RPMI7951 (cell line): ENCODE results near the gene PLCD3. TPM values are rescaled to one million over a fixed set of nuclear protein-coding genes. Genes with fewer than 3 reads are reported as not detected.

ENCODE experiments used
- DNase-seq: peaks from one replicate; pipeline ENCODE4 v3.0.0-alpha.2; 2012; ENCODE audit warnings: low read depth
- total RNA-seq: library from RNA; depleted of rRNA; stranded (reverse); fragments of >200 nt; shearing (Covaris generic); gene quantifications from 2 replicates; pipeline ENCODE4 v1.2.3, GENCODE V29; 2014

PLCD3 gene
- total RNA-seq, 1 experiment from 2014 or later, result 15.3 TPM

DNA sequence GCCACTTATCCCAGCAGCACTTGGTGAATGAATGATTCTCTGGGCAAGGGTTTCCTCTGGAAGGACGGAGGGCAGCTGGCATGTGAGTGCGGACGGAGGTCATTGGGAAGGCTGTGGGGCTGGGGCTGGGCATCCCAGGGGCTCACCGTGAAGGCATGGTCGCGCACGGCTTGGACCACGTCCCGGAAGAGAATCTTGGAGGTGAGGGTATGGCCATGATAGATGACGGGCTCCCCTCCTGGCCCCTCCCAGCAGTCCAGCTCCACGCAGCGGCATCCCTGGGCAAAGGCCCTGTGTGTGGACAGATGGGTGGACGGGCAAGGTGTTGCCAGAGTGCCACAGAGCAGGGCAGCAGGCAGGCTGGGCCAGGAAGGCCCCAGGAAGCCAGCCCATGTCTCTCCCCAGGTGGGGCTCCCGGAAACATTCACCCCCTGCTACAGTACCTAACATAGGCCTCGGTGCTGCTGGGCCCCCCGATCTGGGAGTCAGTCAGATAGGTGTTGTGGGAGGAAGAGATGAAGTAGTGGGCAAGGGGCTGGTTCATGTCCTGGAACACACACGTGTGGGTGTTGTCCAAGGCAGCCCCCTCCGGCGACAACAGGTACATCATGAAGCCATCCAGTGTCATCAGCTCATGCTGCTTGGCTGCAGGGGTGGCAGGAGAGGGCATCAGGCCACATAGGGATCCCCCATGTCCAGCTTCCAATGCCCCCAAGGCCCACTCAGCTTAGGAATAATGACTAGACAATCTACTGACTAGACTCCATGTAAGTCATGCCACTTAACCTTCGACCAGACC lies 14.3 kb downstream of the PLCD3 start:
- no peak for DNase-seq

DNA sequence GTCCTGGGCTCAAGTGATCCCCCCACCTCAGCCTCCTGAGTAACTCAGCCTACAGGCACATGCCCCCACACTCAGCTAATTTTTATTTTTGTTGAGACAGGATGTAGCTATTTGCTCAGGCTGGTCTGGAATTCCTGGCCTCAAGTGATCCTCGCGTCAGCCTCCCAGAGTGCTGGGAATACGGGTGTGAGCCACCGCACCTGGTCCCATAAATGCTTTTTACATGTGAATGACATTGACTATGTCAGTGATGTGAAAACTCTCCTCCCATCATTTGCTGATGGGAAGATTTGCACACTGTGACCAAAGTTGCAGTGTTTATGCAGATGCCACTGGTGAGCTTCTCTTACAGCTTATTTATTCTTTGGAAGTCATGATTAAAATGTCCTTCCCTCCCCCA lies 15.0 kb downstream of the PLCD3 start:
- no peak for DNase-seq

DNA sequence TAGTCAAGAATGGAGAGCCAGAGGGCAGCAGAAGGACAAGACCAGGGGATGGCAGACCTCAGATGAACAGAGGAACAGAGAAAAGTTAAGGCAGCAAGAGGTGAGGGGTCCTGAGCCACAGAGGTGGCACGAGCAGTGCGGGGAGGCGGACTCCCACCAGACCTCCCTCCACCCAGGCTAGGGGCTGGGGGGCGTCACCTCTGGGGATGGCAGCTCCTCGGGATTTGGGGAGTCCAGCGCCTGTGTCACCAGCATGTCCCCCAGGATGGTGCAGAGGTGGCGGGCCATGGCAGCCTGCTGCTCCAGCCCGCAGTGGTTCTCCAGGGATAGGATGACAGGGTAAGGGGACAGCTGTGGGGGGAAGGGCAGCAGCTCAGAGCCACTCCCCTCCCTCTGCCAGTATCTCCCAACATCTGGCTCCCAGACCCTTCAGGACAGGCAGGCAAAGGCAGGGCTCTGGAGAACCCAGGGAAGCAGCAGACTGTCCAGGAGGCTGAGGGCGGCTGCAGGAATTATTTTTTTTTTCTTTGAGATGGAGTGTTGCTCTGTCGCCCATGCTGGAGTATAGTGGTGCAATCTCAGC lies 15.8 kb downstream of the PLCD3 start:
- no peak for DNase-seq

DNA sequence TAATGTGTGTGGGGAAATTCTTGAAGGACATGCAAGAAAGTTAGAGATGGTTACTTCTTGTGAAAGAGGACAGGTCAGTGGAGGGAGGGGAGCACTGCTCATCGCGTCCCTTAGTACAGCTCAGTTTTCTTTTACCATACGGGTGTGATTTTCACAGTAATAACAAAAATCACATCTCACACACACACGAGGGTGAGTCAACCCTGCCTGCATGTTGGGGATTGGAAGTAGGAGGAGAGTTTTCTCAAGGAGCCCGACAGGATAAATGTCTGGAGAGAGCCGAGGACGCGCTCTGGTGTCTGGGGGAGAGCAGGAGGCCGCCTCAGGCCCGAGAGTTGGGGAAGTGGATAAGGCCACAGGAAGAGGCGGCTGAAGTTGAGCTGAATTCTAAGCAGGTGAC lies 16.4 kb downstream of the PLCD3 start:
- DNase-seq, result no peak

DNA sequence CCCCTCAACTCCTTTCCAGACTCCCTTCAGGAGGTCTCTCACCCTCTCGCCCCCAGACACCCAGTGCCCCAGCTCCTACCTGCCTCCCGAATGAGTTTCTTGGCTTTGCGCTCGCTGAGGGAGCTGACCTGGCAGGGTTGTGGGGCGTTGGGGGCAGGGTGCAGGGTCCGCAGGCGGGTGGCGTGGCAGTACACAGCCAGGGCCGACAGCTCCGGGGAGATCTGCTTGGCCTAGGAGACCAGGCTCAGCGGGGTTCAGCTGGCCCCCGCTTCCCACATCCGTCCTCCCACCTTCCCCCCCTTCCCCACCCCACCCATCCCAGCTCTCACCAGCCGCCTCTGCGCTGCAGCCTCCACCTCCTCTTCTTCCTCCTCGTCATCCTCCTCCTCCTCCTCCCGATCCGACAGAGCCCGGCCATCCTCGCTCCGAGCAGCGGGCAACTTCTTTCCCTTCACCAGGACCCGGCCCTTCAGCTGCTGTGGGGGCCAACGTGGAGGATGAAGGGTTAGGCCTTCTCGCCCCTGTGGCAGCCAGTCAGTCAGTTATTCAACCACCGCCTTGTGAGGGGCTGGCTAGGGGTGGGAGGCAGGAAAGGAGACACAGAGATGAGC lies 17.2 kb downstream of the PLCD3 start:
- DNase-seq, result no peak

DNA sequence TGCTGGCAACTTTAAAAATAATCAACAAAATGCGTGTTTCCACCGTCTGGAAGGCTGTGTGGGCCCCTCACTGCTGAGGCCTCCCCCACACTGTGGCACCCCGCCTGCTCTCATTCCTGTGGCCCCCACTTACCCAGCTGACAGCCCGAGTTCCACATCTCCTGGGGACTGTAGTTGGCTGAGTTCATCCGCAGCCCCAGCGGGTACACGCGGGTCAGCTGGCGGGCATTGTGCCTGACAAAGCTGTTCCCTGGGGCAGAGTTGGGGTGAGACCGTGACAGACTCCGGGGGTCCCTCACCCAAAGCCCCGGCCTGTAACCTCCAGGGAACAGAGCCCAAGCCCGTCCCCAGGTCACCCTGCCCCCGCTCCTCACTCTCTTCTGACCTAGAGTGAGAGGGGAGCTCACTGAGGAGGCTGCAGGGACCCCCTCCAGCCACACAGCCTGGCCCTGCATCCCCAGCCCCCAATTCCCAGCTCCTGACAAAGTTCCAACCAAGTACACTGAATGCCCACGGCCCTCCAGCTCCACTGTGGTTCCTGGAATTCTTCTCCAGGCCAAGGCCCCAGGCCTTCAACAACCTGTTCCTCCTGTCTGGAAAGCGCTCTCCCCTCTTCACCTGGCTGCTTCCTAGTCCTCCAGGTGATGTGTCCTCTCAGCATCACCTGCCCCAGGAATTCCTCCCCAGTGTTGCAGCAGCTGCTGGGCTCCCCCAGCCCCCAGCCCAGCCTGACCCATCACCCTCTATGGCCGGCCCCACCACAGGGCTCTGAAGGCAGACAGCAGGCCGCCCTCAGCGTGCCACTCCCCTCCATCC lies 18.0 kb downstream of the PLCD3 start:
- no peak for DNase-seq

DNA sequence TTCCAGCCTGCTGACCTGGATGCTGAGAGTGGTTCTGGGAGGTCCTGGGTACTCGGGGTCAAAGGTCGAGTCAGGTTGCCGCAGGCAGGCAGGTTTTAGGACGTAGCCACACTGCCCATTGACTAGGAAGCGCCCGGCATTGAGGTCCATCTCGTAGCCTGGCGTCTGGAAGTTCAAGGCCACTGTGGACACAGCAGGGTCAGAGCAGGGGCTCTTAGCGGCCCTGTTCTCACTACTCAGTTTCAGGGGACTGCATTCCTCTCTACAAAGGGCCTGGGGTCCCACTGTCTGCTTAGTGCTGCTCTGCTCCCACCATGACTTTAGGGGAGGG lies 18.9 kb downstream of the PLCD3 start:
- DNase-seq, result no peak

DNA sequence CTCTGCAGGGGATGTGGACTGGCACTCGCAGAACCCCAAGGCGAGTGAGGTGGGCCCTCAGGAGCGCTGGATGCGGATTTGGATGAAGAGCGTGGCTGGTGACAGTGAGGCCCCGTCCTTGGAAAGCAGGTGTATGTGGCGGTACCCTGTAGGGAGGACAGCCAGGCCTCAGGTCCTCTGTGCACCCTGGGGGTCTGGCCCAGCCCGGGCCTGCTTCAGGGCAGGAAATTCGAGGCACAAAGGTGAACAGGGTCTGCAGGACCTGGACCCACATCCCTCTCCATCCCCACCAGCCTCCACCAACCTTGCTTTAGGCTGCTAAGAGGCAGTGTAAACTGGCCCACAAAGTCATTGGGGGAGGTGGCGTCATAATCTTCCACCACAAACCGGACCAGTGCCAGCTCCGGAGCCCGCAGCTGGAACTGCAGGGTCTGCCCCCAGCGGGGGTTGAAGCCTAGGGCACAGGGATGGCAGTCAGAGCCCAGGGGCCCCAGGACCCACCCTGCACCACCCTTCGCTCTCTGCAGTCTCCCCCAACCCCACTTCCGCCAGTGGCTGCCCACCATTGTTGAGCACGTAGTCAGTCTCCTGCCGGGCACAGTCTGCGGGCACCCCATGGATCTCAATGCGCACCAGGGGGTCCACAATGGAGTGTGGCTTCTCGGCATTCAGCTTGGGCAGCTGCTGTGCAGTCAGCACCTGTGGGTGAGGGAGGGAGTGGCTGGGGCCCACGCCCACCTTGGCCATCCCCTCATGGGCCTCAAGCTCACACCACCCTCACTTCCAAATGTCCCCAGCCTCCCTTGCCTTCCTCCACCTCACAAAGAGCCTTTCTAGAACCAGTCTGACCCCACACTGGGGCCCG lies 19.5 kb downstream of the PLCD3 start:
- no peak for DNase-seq

DNA sequence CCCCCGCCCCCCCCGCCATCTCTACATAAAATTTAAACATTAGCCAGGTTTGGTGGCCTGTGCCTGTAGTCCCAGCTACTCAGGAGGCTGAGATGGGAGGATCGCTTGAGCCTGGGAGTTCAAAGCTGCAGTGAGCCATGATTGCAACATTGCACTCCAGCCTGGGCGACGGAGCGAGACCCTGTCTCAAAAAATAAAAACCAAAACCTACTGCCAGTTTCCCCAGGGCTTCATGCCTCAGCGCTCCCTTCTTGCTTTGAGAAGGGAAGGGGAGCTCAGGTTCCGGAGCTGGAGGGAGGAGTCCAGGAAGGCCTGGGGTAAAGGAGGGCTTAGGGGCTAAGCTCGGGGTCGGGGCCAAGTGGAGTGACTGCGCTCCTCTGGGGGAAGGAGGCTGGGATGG lies 20.5 kb downstream of the PLCD3 start:
- DNase-seq, result no peak

DNA sequence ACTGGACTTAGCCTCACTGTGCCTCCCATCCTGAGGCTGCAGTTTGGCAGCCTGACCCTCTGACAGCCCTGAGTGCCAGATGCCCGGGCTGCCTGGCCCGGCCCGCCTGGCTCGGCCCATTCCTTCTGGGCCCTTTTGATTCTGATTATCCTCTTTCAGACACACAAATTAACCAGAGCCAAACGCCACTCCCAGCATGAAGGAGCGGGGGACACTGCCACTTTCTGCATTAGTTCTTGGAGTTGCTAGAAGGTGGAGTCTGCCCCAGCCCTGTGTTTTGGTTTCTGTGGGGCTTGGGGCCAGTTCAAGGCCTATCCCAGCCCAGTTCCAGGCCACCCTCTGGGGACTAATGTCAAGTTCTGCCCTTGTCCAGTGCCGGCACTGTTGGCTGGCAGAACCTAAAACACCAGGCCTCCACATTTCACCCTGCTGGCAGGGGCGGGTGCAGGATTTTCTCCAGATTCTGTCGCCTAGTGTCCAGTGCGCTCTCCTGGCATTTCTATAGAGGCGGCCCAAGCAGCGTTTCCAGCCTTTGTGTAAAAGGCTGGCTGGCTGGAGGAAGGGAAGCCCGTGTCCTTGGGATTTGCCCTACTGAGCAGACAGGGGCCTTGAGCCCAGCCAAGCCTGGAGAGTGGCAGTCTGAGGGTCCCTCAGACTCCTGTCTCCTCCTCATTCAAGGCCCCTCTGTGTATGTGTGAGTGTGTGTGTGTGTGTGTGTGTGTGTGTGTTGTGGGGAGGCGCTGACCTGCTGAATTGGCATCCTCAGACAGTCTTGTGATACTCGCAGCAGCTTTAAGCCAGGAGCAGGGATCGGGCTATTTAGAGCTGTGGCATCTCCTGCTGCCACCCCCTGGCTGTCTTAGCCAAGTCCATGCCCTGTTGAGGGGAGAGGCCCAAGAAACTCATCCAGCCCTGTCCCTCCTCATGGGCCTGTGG lies 21.4 kb downstream of the PLCD3 start:
- no peak for DNase-seq

DNA sequence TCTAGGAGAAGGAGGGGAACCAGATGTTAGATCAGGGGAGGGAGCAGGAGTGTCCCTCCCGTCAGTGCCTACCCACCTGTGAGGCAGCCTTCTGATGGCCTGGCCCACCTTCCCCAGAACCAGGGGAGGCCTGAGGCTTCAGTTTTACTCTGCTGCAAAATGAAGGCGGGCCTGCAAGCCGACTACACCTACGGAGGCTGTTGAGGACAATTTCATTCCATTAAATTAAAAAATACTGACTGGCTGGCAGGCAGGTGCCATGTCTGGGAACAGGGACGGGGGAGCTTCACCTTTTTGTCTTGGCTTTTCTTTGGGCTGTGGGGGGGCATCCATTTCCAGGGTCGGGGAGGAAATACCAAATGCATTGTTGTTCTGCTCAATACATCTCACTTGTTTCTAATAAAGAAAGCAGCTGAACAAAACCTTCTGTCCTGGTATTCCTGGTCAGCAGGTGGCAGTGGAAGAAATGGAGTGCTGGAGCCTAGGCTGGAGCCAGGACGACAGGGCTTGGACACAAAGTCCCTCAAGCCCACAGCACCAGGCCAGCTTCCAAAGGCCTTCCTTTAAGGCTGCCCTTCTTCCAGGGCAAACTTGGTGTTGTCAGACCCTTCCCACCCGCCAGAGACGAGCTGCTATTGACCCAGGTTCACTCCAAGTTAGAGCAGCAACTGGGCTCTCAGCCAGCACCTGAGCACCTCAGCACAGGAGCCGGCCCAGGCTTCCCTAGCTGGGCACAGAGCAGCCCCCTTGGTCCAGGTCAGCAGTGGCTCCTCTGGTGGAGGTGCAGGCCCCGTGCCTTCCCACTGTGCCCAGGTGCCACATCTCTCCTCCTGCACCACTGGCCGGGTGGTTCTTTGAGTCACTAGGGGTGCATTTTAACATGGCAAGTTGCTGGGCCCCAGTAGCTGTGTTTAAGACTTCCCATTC lies 23.5 kb downstream of the PLCD3 start:
- no peak for DNase-seq

DNA sequence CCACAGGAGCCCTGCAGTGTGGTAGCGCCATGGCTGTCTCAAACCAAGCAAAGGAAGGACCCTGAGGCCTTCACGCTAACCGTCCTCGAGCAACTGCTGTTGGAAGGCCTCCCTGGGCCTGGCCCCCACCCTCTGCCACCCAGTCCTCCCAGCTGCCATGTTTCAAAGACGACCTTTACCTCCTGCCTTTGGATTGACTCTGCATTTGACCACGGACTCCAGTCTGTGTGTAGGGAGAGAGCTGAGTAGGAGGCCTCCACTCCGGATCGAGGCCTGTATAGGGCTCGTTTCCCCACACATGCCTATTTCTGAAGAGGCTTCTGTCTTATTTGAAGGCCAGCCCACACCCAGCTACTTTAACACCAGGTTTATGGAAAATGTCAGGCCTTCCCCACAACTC lies 24.3 kb downstream of the PLCD3 start:
- DNase-seq, result no peak

DNA sequence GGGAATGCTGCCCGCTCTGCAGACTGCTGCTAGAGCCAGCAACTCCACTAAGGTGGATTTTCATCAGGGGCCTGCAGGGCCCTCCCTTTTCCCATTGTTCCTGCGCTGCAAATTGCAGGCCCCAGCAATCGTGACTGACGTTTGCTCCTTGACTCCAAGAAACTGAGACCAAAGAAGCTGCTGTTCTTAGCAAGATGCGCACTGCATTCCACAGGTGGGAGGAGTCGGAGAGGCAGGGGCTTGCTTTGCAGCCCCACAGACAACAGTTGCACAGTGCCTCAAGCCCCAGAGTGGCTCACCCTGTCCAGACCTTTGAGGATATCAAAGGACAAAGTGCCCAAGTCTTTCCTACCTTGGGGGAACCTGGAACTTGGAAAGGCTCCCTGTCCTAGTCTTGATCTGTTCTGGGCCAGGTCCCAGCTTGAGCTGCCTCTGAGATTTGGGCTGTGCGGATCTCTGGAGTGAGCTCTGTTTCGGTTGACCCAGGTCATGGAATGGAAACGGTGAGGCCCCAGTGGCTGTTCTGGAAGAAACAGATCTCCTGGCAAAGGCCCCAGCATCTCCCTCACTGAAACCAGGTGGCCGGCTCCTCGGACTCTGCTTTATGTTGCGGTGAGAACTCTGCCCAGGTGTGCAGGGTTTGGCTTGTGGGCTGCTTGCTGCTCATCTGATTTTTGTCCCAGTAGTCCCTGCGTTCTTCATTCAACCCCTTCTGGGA lies 24.9 kb downstream of the PLCD3 start:
- no peak for DNase-seq

DNA sequence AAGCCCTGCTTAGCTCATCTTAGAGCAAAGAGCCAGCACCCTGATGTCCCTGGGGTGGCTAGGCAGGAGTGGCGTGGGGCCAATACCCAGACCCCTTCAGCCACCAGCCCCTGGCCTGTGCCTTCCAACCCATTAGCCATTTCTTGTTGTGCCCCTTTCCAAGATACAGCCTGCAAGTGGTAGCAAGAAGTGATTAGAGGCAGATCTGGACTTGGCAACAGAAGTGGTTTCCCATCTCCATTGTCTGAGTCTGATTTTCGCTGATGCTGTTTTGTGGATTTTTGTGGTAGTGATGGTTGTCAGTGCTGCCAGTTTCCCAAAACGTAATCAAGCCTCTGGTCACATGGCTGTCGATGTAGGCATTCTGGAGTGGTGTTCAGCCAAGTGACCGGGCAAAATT lies 25.7 kb downstream of the PLCD3 start:
- no peak for DNase-seq

DNA sequence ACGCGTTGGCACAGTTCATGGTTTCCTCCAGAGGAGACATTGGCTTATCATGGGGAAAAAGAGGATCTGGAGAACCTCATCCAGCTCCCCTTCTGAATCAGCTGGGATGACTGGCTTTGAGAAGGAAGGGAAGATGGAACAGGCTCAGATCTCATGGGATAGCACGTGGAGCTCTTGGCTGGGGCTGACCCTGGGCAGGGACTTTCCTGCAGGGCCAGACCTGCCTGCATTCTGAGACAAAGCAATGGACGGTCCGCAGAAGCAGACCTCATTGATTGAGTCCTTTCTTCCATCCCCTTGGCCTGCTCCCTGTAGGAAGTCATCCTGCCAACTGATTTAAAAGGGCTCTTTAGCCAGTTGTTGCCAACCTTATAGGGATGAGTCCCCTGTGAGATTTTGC lies 26.2 kb downstream of the PLCD3 start:
- no peak for DNase-seq

DNA sequence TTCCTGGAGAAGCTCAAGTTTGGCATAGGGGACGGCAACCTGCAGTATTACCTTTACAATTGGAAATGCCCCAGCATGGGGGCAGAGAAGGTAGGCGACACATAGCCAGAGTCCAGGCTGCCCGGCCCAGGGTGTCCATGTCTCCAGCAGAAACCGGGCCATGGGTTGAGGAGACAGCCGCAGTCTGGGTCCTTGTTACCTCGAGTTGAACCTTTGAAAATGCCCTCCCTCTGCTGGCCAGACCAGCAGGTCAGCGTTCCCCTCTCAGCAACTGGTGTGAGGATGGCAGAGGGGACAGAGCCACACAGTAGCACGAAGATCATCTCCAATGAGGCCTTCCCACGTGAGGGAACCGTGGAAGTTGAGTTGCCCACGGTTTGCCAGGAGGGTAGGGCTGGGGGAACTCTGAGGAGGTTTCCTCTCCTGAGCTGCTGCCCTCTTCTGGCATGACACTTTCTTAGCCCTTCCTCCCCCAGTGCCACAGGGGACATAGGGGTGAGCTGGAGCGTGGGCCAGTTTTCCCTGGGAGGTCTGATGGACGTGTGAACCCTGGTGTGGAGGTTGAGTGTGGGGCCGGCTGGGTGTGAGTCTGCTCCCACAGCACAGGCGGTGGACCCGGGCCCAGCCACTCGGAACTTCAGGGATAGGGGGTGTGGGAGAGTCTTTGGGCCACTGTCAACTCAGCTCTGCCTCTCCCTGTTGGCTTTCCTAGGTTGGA lies 27.2 kb downstream of the PLCD3 start:
- DNase-seq, result no peak

DNA sequence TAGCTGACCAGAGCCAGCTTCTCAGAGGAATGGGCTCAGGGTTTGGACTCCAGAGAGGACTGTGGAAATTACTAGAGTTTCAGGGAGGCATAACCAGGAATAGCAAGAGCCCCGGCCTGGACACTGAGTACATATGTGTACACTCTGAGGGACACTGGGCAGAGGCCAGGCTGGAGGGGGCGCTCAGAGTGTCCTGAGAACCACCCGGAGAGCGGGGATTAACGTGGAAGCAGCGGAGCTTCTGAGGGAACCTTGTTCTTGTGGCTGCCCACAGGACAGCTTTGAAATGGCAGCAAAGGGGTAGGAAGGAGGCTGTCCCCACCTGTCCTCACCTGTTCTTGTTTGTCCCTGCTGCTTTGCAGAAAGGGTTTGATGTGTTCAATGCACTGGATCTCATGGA lies 27.8 kb downstream of the PLCD3 start:
- DNase-seq, result no peak

DNA sequence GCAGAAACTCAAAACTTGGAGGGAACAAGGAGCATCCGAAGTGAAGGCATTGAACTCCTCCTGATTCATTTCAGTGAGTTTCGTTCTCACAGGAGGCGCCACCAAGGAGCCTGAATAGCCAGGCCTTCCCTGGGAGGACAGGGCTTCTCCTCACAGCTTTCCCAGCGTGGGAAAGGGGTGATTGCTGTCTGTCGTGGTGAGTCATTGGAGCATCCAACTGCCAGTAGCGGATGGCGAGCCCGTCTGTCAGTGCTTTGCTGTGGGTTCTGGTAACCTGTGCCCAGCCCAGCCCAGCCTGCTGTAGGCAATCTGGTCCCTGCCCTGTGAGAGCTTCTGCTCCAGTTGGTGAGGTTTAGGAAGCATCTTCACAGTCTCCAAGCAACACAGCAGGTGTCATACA lies 28.3 kb downstream of the PLCD3 start:
- DNase-seq, result no peak
